ENCODE data around the gene FNDC3A.
"Not testable (repeated sequence)": the region's sequence is repeated elsewhere in the genome, so short reads cannot be mapped to it uniquely, and the experiment has no call there.

The FNDC3A gene

GRCh38 chr13:49062297-49062896, 86.7 kb downstream of the FNDC3A start:
- no peak overlapping the region for H3K4me3 ChIP-seq (replicated peaks; ENCODE audit: low read depth, low read length)
- TF ChIP-seq CTCF (IDR thresholded peaks at IDR 0.05; ENCODE audit: low read length, missing control alignments), result no peak
- DNase-seq (ENCODE audit: low read depth), result no peak

- no peak for TF ChIP-seq CTCF (IDR thresholded peaks at IDR 0.05; ENCODE audit: low read length, missing control alignments)
- no peak for DNase-seq (ENCODE audit: low read depth)
- H3K4me3 ChIP-seq (replicated peaks; ENCODE audit: low read depth, low read length), result no peak overlapping the region
These were observed 87.3 kb downstream of the FNDC3A start for GRCh38 chr13:49063011-49063410.

DNA sequence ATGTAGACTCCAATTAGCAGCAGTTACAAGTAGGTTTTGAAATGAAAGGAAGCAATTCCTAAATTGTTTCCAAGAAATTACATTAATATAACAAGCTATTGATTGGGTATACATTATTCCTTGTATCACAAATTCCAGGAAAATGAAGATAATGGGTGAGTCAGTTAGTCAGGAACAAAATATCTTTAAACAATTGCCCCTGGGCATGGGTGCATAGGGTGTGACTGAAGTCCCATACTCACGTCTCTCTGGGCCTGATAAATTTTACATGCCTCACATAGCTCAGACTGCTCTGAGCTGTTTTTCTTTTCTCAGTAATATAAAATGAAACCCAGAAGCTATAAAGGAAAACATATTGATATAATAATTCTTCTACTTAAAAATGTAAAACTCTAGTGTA, 87.8 kb downstream of the FNDC3A start:
- H3K4me3 ChIP-seq (replicated peaks; ENCODE audit: low read depth, low read length), result no peak overlapping the region
- no peak for TF ChIP-seq CTCF (IDR thresholded peaks at IDR 0.05; ENCODE audit: low read length, missing control alignments)
- peak; percentile 36 for DNase-seq (ENCODE audit: low read depth)

DNA sequence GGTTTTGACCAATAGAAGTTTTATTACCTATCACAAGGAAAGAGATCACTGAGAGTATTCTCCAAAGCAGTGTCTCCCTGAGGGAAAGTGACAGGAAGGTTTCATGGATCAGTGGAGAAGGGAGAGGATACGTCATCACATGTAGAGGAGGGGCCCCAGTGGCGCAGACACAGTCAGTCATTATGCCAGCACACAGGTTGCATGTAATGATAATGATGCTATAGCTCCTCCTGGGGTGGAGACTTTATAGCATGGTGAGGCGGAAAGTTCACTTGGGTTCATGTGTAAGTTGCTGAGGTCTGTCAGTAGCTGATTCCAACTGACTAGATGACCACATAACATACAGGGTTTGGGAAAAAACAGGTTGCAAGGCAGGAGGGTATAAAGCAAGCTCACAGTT, 88.8 kb downstream of the FNDC3A start:
- TF ChIP-seq CTCF (IDR thresholded peaks at IDR 0.05; ENCODE audit: low read length, missing control alignments), result no peak
- DNase-seq (ENCODE audit: low read depth), result no peak
- H3K4me3 ChIP-seq (replicated peaks; ENCODE audit: low read depth, low read length), result no peak overlapping the region

DNA sequence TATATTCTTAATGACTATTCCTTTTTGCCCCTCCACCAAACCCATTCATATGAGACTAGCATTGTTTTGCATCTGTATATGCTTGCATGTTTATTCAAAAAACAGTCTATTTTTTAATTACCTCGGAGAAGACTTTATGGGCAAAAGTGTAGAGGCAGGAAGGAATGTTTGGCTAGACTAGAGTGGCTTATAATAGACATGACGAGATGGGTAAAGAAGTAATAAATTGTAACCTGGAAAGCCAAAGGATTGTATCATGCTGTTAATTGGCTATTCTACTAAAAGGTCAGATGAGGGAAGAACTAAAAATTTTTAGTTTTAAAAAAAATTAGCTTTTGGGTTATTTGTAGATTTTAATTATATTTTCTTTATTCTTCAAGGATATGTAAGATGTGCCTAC, 91.1 kb downstream of the FNDC3A start:
- DNase-seq (ENCODE audit: low read depth), result no peak
- no peak for TF ChIP-seq CTCF (IDR thresholded peaks at IDR 0.05; ENCODE audit: low read length, missing control alignments)
- H3K4me3 ChIP-seq (replicated peaks; ENCODE audit: low read depth, low read length), result no peak overlapping the region

GRCh38 chr13:49068498-49068897, 92.8 kb downstream of the FNDC3A start:
- not testable (repeated sequence) for DNase-seq (ENCODE audit: low read depth); H3K4me3 ChIP-seq (replicated peaks; ENCODE audit: low read depth, low read length)

GRCh38 chr13:49070021-49070420, 94.3 kb downstream of the FNDC3A start:
- H3K4me3 ChIP-seq (replicated peaks; ENCODE audit: low read depth, low read length); DNase-seq (ENCODE audit: low read depth): not testable (repeated sequence)

- no peak for TF ChIP-seq CTCF (IDR thresholded peaks at IDR 0.05; ENCODE audit: low read length, missing control alignments)
- DNase-seq (ENCODE audit: low read depth), result no peak
- no peak overlapping the region for H3K4me3 ChIP-seq (replicated peaks; ENCODE audit: low read depth, low read length)
These were observed 95.7 kb downstream of the FNDC3A start for GRCh38 chr13:49071341-49071937.

All from fibroblast of pulmonary artery (primary cell).